PC-3 (cell line): ENCODE results near the gene HOXA10. TPM values are rescaled to one million over a fixed set of nuclear protein-coding genes. Genes with fewer than 3 reads are reported as not detected.
A peak's percentile ranks its signal among the peaks of the same experiment; 100 is the strongest.

Experiments used
- ATAC-seq: fragments of 200-7000 bp; cut with Tn5 transposase; 2 replicates; pipeline ENCODE4 v1.9.1; 2020; ENCODE audit warnings: mild to moderate bottlenecking, moderate library complexity
- BruUV-seq: library from RNA; stranded (reverse); fragments of 400-500 nt; replicated peaks from 2 replicates; lab custom pipeline; 2021; lab: Mats Ljungman, UMichigan
- CTCF ChIA-PET: fragments of 300-600 bp; sonication (Branson Sonifier 250); formaldehyde crosslinking; loops from one replicate; lab custom pipeline; 2022; ENCODE audit warnings: antibody characterized with exemption; lab: Charles Lee
- POLR2A ChIA-PET: fragments of 300-600 bp; sonication (Branson Sonifier 250); formaldehyde crosslinking; loops from one replicate; lab custom pipeline; 2022; ENCODE audit warnings: antibody characterized with exemption; ENCODE audit not compliant: unreplicated experiment; lab: Charles Lee
- DNase-seq: peaks from one replicate; pipeline ENCODE4 v3.0.0-alpha.2; 2015
- H2AFZ ChIP-seq: fragments of 300-600 bp; sonication (generic); 2 replicates; pipeline ENCODE4 v1.6.0; 2016; ENCODE audit warnings: antibody characterized with exemption, low read length
- H3F3A ChIP-seq: fragments of 300-600 bp; sonication (generic); one replicate; pipeline ENCODE4 v1.6.0; 2017; ENCODE audit warnings: antibody characterized with exemption, low read length, control low read depth, mild to moderate bottlenecking; ENCODE audit not compliant: unreplicated experiment
- H3K27ac ChIP-seq: fragments of 300-600 bp; sonication (generic); 2 replicates; pipeline ENCODE4 v1.5.1; 2016; ENCODE audit warnings: mild to moderate bottlenecking, low read length
- H3K27me3 ChIP-seq: fragments of 300-600 bp; sonication (generic); 2 replicates; pipeline ENCODE4 v1.6.1; 2016; ENCODE audit warnings: low read length, mixed read lengths
- H3K36me3 ChIP-seq: fragments of 300-600 bp; sonication (generic); 2 replicates; pipeline ENCODE4 v1.6.1; 2016; ENCODE audit warnings: low read depth, mixed run types, low read length, mixed read lengths
- H3K4me1 ChIP-seq: fragments of 300-600 bp; sonication (generic); 2 replicates; pipeline ENCODE4 v1.5.1; 2016; ENCODE audit warnings: low read length; ENCODE audit not compliant: insufficient read depth
- H3K4me2 ChIP-seq: fragments of 300-600 bp; sonication (generic); 2 replicates; pipeline ENCODE4 v1.6.0; 2016; ENCODE audit warnings: low read length
- H3K4me3 ChIP-seq: fragments of 300-600 bp; sonication (generic); 2 replicates; pipeline ENCODE4 v1.5.1; 2016; ENCODE audit warnings: mild to moderate bottlenecking, low read length, mixed read lengths
- H3K79me2 ChIP-seq: fragments of 300-600 bp; sonication (generic); 2 replicates; pipeline ENCODE4 v1.6.1; 2017; ENCODE audit warnings: low read length, mixed read lengths
- H3K9ac ChIP-seq: fragments of 300-600 bp; sonication (generic); 2 replicates; pipeline ENCODE4 v1.6.0; 2016; ENCODE audit warnings: mild to moderate bottlenecking, low read length
- H3K9me2 ChIP-seq: fragments of 300-600 bp; sonication (generic); replicated peaks from 2 replicates; pipeline ENCODE4 v1.6.1; 2016; ENCODE audit warnings: mixed run types, low read length, mixed read lengths
- H3K9me3 ChIP-seq: fragments of 300-600 bp; sonication (generic); 2 replicates; pipeline ENCODE4 v1.6.1; 2016; ENCODE audit warnings: low read length, mixed read lengths
- H4K20me1 ChIP-seq: fragments of 300-600 bp; sonication (generic); 2 replicates; pipeline ENCODE4 v1.6.1; 2016; ENCODE audit warnings: low read length, mixed read lengths
- CTCF ChIP-seq: fragments of 300-600 bp; sonication (generic); conservative IDR thresholded peaks from 2 replicates; pipeline ENCODE4 v1.5.1; 2017; ENCODE audit warnings: antibody characterized with exemption, low read depth, mild to moderate bottlenecking, low read length
- EZH2 ChIP-seq: fragments of 300-600 bp; sonication (generic); IDR thresholded peaks from one replicate; pipeline ENCODE4 v1.6.1; 2017; ENCODE audit warnings: antibody characterized with exemption, mild to moderate bottlenecking, low read length; ENCODE audit not compliant: unreplicated experiment
- EZH2phosphoT487 ChIP-seq: fragments of 300-600 bp; sonication (generic); IDR thresholded peaks from 2 replicates; pipeline ENCODE4 v1.6.1; 2018; ENCODE audit warnings: mild to moderate bottlenecking, antibody characterized with exemption, low read length, borderline replicate concordance
- intact Hi-C: fragments of 100-400 bp; cut with micrococcal nuclease; formaldehyde crosslinking; loops from 2 replicates; pipeline ENCODE4 v1.9.0; 2023
- total RNA-seq: library from RNA; depleted of rRNA; stranded (reverse); fragments of >200 nt; gene quantifications from 2 replicates; pipeline ENCODE4 v1.2.3, GENCODE V29; 2014

Gene HOXA10
- total RNA-seq, 1 experiment from 2014 or later, result 46.1 TPM

GRCh38 chr7:27202018-27202861 is 28.1 kb upstream of the HOXA10 start:
- Histone ChIP-seq H3K9me2 (no peaks in the 10 kb centered on the region), H3K9ac (peak overlapping the region; percentile 91), H3K4me3 (peak overlapping the region; percentile 75), H3K27ac (peak overlapping the region; percentile 92), H3K4me1 (peaks cover 36% of the 10 kb centered on the region), H3K79me2 (peaks cover 95% of the 10 kb centered on the region), H3K9me3 (no peaks in the 10 kb centered on the region), H2AFZ (peak overlapping the region; percentile 77), H4K20me1 (0 out of 2 replicates have a peak, but pooled peaks cover 4% of the 10 kb centered on the region), H3F3A (no peaks in the 10 kb centered on the region), H3K36me3 (0 out of 2 replicates have a peak, but pooled peaks cover 6% of the 10 kb centered on the region), H3K4me2 (peak overlapping the region; percentile 94), H3K27me3 (no peaks in the 10 kb centered on the region)
- ATAC-seq (no peak), DNase-seq (peak; percentile 42)
- no TSS peak for BruUV-seq
- TF ChIP-seq EZH2phosphoT487 (no peak), CTCF (no peak), EZH2 (no peak)
- ChIA-PET POLR2A (interaction anchor here (0.9 kb wide), 1 partner anchor 539 kb away, joined by 3 read pairs; no protein-coding TSS in a partner anchor), CTCF (interaction anchor here (0.7 to 2.2 kb wide), 2 partner anchors 39 to 403 kb away, joined by 3 to 29 read pairs; no protein-coding TSS in a partner anchor)
- intact Hi-C loops, result loop anchor here (5.0 kb wide), 1 partner anchor 35 kb away; the partner anchor contains the start of gene HOXA9

- H3K9me3 ChIP-seq, result no peaks in the 10 kb centered on the region
- peaks cover 30% of the 10 kb centered on the region for H3K4me1 ChIP-seq
- ATAC-seq, result peak; percentile 1; the same call in 1 of the 2 replicates
- H3K9ac ChIP-seq, result peak overlapping the region; percentile 91
- TF ChIP-seq EZH2 (no peak), EZH2phosphoT487 (no peak), CTCF (no peak)
- H3K27me3 ChIP-seq, result no peaks in the 10 kb centered on the region
- H3K27ac ChIP-seq, result peak overlapping the region; percentile 92
- H4K20me1 ChIP-seq, result peaks cover 9% of the 10 kb centered on the region; the same call in 1 of the 2 replicates
- POLR2A ChIA-PET, result interaction anchor here (0.9 kb wide), 1 partner anchor 539 kb away, joined by 3 read pairs; no protein-coding TSS in a partner anchor
- peak overlapping the region; percentile 75 for H3K4me3 ChIP-seq
- CTCF ChIA-PET, result interaction anchor here (2.2 kb wide), 1 partner anchor 404 kb away, joined by 29 read pairs; no protein-coding TSS in a partner anchor
- BruUV-seq, result no TSS peak
- H3K4me2 ChIP-seq, result peak overlapping the region; percentile 94
- H3F3A ChIP-seq, result no peaks in the 10 kb centered on the region
- DNase-seq, result peak; percentile 40
- H3K36me3 ChIP-seq, result 0 out of 2 replicates have a peak, but pooled peaks cover 6% of the 10 kb centered on the region
- intact Hi-C loops, result loop anchor here (5.0 kb wide), 1 partner anchor 34 kb away; the partner anchor contains the start of gene HOXA9
- no peaks in the 10 kb centered on the region for H3K9me2 ChIP-seq
- peak overlapping the region; percentile 77; the same call in 1 of the 2 replicates for H2AFZ ChIP-seq
- peaks cover 95% of the 10 kb centered on the region for H3K79me2 ChIP-seq
Observed at GRCh38 chr7:27201580-27202017, 27.5 kb upstream of the HOXA10 start.
